ENCODE measurements around the gene BCL2A1. TPM values are rescaled to one million over a fixed set of nuclear protein-coding genes. Genes with fewer than 3 reads are reported as not detected.
"Not testable (repeated sequence)": the region's sequence is repeated elsewhere in the genome, so short reads cannot be mapped to it uniquely, and the experiment has no call there.

The BCL2A1 gene
- polyA plus RNA-seq, 10 donors, result 0.42 to 1.3 (median 0.59) TPM; not detected in 3

DNA sequence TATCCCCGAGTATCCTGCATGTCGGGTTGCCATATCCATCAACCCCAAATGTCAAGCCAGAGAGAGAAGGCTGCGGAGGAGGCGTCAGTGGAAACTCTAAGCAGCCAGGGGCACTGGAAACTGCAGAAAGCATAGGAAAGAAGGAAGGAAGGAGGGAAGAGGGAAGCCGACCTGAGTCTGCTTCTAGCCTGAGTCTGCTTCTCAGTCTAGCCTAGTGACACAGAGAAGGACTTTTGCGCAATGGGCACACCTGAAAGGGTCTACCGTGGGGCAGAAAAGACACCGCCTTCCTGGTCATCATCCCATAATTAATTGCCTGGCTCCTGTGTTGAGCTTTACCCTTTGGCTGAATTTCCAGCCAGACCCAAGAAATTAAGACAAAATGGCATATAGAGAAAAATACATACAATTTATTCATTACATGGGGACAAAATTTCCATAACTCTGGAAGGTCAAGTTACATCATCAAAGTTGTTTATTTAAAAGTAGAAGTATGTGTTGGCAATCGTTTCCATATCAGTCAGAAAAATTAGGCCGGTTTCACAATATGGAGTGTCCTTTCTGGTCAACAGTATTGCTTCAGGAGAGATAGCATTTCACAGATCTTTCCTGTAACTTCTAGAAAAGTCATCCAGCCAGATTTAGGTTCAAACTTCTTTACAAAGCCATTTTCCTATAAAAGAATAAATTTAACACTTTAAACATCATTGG, 10.3 kb downstream of the BCL2A1 start:
- DNase-seq, result no peak

- DNase-seq, result no peak
Measured at GRCh38 chr15:79957741-79958140, 13.3 kb downstream of the BCL2A1 start.

- DNase-seq, result no peak
Measured at GRCh38 chr15:79956354-79956939, 14.5 kb downstream of the BCL2A1 start.

DNA sequence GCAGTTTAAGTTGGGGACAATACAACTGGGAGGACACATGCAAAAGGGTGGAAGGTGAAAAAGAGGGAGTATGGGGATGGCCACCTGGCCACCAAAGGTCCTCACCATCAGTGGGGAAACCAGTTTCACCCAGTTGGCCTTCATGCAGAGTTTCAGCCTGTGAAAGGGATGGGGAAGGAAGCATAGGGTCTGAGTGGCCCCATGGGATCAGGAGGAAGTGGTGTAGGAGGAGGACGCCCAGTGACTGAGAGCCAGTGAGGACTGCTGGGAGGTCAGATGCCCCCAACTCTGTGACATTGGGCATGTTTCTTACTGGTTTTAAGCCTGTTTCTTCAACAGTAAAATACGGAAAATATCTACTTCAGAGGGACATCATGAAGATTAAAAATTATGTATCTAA, 16.3 kb downstream of the BCL2A1 start:
- no peak for DNase-seq

- DNase-seq, result no peak
Measured at GRCh38 chr15:79953951-79954444, 17.0 kb downstream of the BCL2A1 start.

- DNase-seq, result no peak
Measured at GRCh38 chr15:79952329-79952728, 18.7 kb downstream of the BCL2A1 start.

DNA sequence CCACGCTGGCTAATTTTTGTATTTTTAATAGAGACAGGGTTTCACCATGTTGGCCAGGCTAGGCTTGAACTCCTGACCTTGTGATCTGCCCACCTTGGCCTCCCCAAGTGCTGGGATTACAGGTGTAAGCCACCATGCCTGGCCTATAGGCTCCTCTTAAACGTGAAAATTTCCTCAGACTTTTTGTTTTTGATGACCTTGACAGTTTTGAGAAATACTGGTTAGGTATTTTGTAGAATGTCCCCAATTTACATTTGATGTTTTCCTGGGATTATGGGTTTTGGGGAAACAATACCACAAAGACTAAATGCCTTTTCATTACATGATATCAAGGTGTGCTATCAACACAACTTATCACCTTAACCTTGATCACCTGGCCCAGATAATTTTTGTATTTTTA, 20.7 kb downstream of the BCL2A1 start:
- no peak for DNase-seq

DNA sequence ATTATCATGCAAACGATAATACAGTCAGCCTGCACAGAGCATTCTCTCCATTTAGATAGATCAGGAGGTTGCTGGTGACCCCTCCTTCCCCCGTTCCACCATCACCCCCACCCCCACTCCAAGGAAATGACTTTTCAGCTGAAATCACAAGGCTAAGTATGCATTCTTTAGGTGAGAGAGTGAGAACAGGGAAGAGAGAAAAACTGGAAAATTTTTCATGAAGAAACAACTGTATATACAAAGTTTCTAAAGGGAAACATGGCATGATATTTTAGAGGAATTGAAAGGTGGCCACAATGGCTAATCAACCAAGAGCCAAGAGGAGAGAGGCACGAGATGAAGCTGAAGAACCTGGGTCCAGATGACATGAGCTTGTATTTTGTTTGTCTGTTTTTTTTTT, 22.2 kb downstream of the BCL2A1 start:
- no peak for DNase-seq

GRCh38 chr15:79948095-79948695, 22.8 kb downstream of the BCL2A1 start:
- DNase-seq, result no peak

- DNase-seq, result no peak
Measured at GRCh38 chr15:79947009-79947408, 24.0 kb downstream of the BCL2A1 start.

- no peak for DNase-seq
Measured at GRCh38 chr15:79944622-79945021, 26.4 kb downstream of the BCL2A1 start.

GRCh38 chr15:79943820-79944219, 27.2 kb downstream of the BCL2A1 start:
- peak in 1 of 3 donors; percentile 50 for DNase-seq

GRCh38 chr15:79942741-79943481, 28.1 kb downstream of the BCL2A1 start:
- peak in 1 of 3 donors; percentile 38 for DNase-seq

- no peak for DNase-seq
Measured at GRCh38 chr15:79939399-79939798, 31.6 kb downstream of the BCL2A1 start.

- no peak for DNase-seq
Measured at GRCh38 chr15:79938143-79938542, 32.9 kb downstream of the BCL2A1 start.

DNA sequence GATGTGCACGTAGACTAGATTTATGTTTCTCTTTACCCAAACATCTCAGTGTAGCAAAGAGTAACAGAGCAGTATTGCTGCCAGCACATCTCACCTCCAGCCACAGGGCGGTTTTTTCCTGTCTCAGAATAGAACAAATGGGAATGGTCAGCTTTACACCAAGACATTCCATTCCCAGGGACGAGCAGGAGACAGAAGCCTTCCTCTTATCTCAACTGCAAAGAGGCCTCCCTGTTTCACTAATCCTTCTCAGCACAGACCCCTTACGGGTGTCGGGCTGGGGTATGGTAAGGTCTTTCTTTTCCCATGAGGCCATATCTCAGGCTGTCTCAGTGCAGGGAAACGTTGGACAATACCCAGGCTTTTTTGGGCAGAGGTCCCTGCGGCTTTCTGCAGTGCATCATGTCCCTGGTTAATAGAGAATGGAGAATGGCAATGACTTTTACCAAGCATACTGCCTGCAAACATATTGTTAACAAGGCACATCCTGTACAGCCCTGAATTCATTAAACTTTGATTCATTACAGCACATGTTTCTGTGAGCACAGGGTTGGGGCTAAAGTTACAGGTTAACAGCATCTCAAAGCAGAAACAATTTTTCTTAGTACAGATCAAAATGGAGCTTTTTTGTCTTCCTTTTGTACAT, 35.3 kb downstream of the BCL2A1 start:
- not testable (repeated sequence) for DNase-seq

- DNase-seq, result no peak
Measured at GRCh38 chr15:79933231-79933630, 37.8 kb downstream of the BCL2A1 start.

- DNase-seq, result peak in 1 of 3 donors; percentile 15
Measured at GRCh38 chr15:79932447-79932846, 38.5 kb downstream of the BCL2A1 start.

DNA sequence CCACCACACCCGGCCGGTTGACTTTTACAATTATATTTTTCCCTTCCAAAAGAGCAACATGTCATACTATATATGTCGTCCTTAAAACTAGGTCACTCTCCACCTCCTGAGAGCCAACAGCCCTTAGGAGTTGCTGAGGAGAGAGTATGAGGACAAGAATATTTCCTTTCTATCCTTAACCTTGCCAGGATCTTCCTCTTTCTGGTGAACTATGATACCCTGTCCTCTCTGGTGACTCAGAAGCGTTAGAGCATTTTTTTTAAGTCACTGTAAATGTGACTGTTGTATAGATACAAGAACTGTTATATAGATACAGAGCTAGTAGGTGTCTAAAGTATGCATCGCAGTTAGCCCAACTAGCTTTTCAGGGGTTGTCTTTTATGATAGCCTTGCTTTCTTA, 40.5 kb downstream of the BCL2A1 start:
- DNase-seq, result no peak

DNA sequence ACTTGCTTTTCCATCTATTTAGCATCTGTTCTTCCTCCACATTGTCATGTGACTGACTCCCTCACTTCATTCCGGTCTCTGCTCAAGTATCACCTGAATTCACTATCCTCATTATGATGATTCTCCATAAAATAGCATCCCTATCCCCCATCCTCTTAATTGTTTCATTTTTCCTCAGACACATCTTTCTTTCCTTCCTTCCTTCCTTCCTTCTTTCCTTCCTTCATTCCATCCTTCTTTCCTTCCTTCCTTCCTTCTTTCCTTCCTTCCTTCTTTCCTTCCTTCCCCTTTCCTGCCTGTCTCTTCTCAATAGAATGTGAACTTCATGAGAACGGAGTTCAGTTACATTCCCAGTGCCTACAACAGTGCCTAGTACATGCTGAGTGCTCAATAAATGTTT, 41.6 kb downstream of the BCL2A1 start:
- DNase-seq, result no peak

- DNase-seq, result not testable (repeated sequence)
Measured at GRCh38 chr15:79926116-79926515, 44.9 kb downstream of the BCL2A1 start.

DNA sequence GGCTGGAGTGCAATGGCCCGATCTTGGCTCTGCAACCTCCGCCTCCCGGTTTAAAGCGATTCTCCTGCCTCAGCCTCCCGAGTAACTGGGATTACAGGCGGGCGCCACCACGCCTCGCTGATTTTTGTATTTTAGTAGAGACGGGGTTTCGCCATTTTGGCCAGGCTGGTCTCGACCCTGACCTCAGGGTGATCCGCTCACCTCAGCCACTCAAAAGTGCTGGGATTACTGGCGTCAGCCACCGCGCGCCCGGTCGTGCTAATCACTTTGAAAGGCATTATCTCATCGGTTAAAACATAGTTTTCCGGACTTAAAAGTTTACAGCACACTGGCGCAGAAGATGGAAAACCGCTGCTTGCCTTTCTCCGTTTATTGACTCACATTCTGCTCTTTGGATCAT, 46.6 kb downstream of the BCL2A1 start:
- DNase-seq, result no peak

All from muscle of back (tissue), 11 donors.